Esophagus muscularis mucosa (tissue), 4 donors: Measurements from ENCODE around the gene CACYBP. TPM values are rescaled to one million over a fixed set of nuclear protein-coding genes. Genes with fewer than 3 reads are reported as not detected.

Source experiments
- DNase-seq: peaks from one replicate; pipeline ENCODE4 v3.0.0-alpha.2; 2017; ENCODE audit errors: extremely low spot score
- H3K27ac ChIP-seq, 4 donors: fragments of 200-600 bp; sonication (generic); replicated peaks in 1 of 4; 1 replicate in 3 of 4; 2 replicates in 1 of 4; pipeline ENCODE4 v1.5.1; 2016 to 2019; ENCODE audit warnings: mild to moderate bottlenecking in 1 of 4
- H3K27me3 ChIP-seq, 4 donors: fragments of 200-600 bp; sonication (generic); one replicate each; pipeline versions ENCODE4 v1.5.1 to v1.6.0; 2016 to 2019
- H3K36me3 ChIP-seq, 4 donors: fragments of 200-600 bp; sonication (generic); one replicate each; pipeline ENCODE4 v1.5.1; 2016 to 2019
- H3K4me1 ChIP-seq, 4 donors: fragments of 200-600 bp; sonication (generic); one replicate each; pipeline ENCODE4 v1.5.1; 2016 to 2019
- H3K4me3 ChIP-seq, 4 donors: fragments of 200-600 bp; sonication (generic); 1 replicate in 2 of 4; 2 replicates in 2 of 4; pipeline ENCODE4 v1.5.1; 2016 to 2019; ENCODE audit warnings: mild to moderate bottlenecking in 4 of 4, moderate library complexity in 1 of 4
- H3K9me3 ChIP-seq, 4 donors: fragments of 200-600 bp; sonication (generic); 1 replicate in 3 of 4; 2 replicates in 1 of 4; pipeline ENCODE4 v1.5.1; 2016 to 2019
- CTCF ChIP-seq, 3 experiments: fragments of 200-600 bp in 2 of 3; fragments of 450-650 bp in 1 of 3; sonication (generic) in 2 of 3; IDR thresholded peaks; one replicate each; pipeline ENCODE4 v1.5.1; 2017 to 2019; ENCODE audit warnings: antibody characterized with exemption in 3 of 3, mild to moderate bottlenecking in 2 of 3, moderate library complexity in 1 of 3
- EP300 ChIP-seq: sonication (generic); formaldehyde crosslinking; IDR thresholded peaks from one replicate; pipeline ENCODE4 v1.6.1; 2017; ENCODE audit warnings: antibody characterized with exemption
- POLR2A ChIP-seq: fragments of 450-650 bp; IDR thresholded peaks from one replicate; pipeline ENCODE4 v1.6.1; 2017; ENCODE audit warnings: antibody characterized with exemption, moderate library complexity, mild to moderate bottlenecking, low read depth
- POLR2AphosphoS5 ChIP-seq, 2 donors: sonication (generic); formaldehyde crosslinking; IDR thresholded peaks; one replicate each; pipeline ENCODE4 v1.6.1; 2017; ENCODE audit warnings: antibody characterized with exemption in 2 of 2
- WGBS: methylation state at CpG from one replicate; pipeline ENCODE4 v1.1.5; 2018; 5-methylcytosine and 5-hydroxymethylcytosine counted together
- intact Hi-C: fragments of 100-400 bp; cut with DNase I; formaldehyde crosslinking; loops from one replicate; pipeline ENCODE4 v1.15.1; 2023
- total RNA-seq, 4 donors: library from RNA; depleted of rRNA; stranded (reverse); fragments of >200 nt; gene quantifications; one replicate each; pipeline versions ENCODE4 v1.1.0 to v1.2.1, GENCODE V29; 2016

CACYBP gene
- total RNA-seq, 4 donors from 2014 or later = 48.5 to 125 (median 94.7) TPM

- H3K27ac ChIP-seq = peak overlapping the region; percentile 2 to 73 (median 36)
- no peak for TF ChIP-seq CTCF (IDR thresholded peaks at IDR 0.05)
- no peak for TF ChIP-seq POLR2AphosphoS5 (IDR thresholded peaks at IDR 0.05)
- TF ChIP-seq POLR2A = no peak
- no peak for TF ChIP-seq EP300
- peaks cover 0 to 9% (median 0%) of the 10 kb centered on the region in 4 donors for H3K36me3 ChIP-seq
- no peaks in the 10 kb centered on the region for H3K9me3 ChIP-seq
- peaks cover 30 to 58% (median 43%) of the 10 kb centered on the region in 4 donors for H3K4me1 ChIP-seq
- intact Hi-C loops = no loop called here
- no peak overlapping the region for H3K4me3 ChIP-seq
- no peak for DNase-seq
- 66% methylated on average over 4 of the region's 4 CpGs for WGBS
- no peaks in the 10 kb centered on the region for H3K27me3 ChIP-seq
These were observed 31.7 kb upstream of the CACYBP start for GRCh38 chr1:174967845-174968705.

- no peak overlapping the region for H3K27ac ChIP-seq
- no peaks in the 10 kb centered on the region for H3K27me3 ChIP-seq
- no peak for TF ChIP-seq POLR2AphosphoS5 (IDR thresholded peaks at IDR 0.05)
- TF ChIP-seq EP300 = no peak
- no peak for TF ChIP-seq POLR2A
- TF ChIP-seq CTCF (IDR thresholded peaks at IDR 0.05) = no peak
- DNase-seq = no peak
- no peaks in the 10 kb centered on the region for H3K9me3 ChIP-seq
- peaks cover 27 to 51% (median 37%) of the 10 kb centered on the region in 4 donors for H3K4me1 ChIP-seq
- H3K4me3 ChIP-seq = no peak overlapping the region
- WGBS = 74% methylated on average over 5 of the region's 5 CpGs
- intact Hi-C loops = no loop called here
- peaks cover 0 to 9% (median 0%) of the 10 kb centered on the region in 4 donors for H3K36me3 ChIP-seq
These were observed 30.9 kb upstream of the CACYBP start for GRCh38 chr1:174968750-174969244.

- TF ChIP-seq POLR2A (no peak), CTCF (IDR thresholded peaks at IDR 0.05) (no peak), EP300 (no peak), POLR2AphosphoS5 (IDR thresholded peaks at IDR 0.05) (no peak)
- H3K4me3 ChIP-seq = no peak overlapping the region
- no peak overlapping the region for H3K27ac ChIP-seq
- no peak for DNase-seq
- no peaks in the 10 kb centered on the region for H3K27me3 ChIP-seq
- 88% methylated on average over 1 of the region's 1 CpG for WGBS
- intact Hi-C loops = no loop called here
- no peaks in the 10 kb centered on the region for H3K9me3 ChIP-seq
- peaks cover 0 to 9% (median 0%) of the 10 kb centered on the region in 4 donors for H3K36me3 ChIP-seq
- peaks cover 16 to 46% (median 32%) of the 10 kb centered on the region in 4 donors for H3K4me1 ChIP-seq
These were observed 29.8 kb upstream of the CACYBP start for GRCh38 chr1:174969977-174970376.

GRCh38 chr1:174971466-174971865 is 28.3 kb upstream of the CACYBP start:
- no peak overlapping the region for H3K27ac ChIP-seq

More at GRCh38 chr1:174971466-174971865, 28.3 kb upstream of the CACYBP start:
- intact Hi-C loops = no loop called here
- Histone ChIP-seq H3K4me3 (no peak overlapping the region), H3K36me3 (peaks cover 0 to 10% (median 0%) of the 10 kb centered on the region in 4 donors), H3K27me3 (no peaks in the 10 kb centered on the region), H3K4me1 (peaks cover 1 to 46% (median 30%) of the 10 kb centered on the region in 4 donors), H3K9me3 (no peaks in the 10 kb centered on the region)
- TF ChIP-seq POLR2AphosphoS5 (IDR thresholded peaks at IDR 0.05) (no peak), CTCF (IDR thresholded peaks at IDR 0.05) (no peak), EP300 (no peak), POLR2A (no peak)
- DNase-seq = no peak
